Measurements from ENCODE around the gene BTBD2.
A peak's percentile ranks its signal among the peaks of the same experiment; 100 is the strongest.

The BTBD2 gene

GRCh38 chr19:1944916-1945561, 70.5 kb downstream of the BTBD2 start:
- no peak overlapping the region for H2BK15ac ChIP-seq (replicated peaks; ENCODE audit: low read depth)
- H3K79me2 ChIP-seq (ENCODE audit: control insufficient read depth, insufficient read depth, low read length) = peaks cover 70% of the 10 kb centered on the region
- H3K27ac ChIP-seq (ENCODE audit: low read depth, low read length) = no peak overlapping the region
- DNase-seq = no peak
- WGBS (ENCODE audit: extremely low coverage, insufficient coverage, low lambda C conversion rate) = no CpG with 5 or more reads among the region's 30 CpGs
- H3K4me3 ChIP-seq (ENCODE audit: low read length) = no peak overlapping the region
- H4K5ac ChIP-seq (ENCODE audit: low read length) = no peak overlapping the region
- H3K36me3 ChIP-seq (ENCODE audit: control insufficient read depth, insufficient read depth, low read length) = no peaks in the 10 kb centered on the region
- peaks cover 18% of the 10 kb centered on the region for H3K79me1 ChIP-seq (ENCODE audit: low read length)
- H2AK5ac ChIP-seq (ENCODE audit: low read length) = no peak overlapping the region
- H3K18ac ChIP-seq (ENCODE audit: low read length) = no peak overlapping the region
- no peak overlapping the region for H4K8ac ChIP-seq (ENCODE audit: low read depth, low read length)
- H2BK5ac ChIP-seq (ENCODE audit: low read length) = no peak overlapping the region
- no peak overlapping the region for H3K23ac ChIP-seq (ENCODE audit: low read length)
- no peak overlapping the region for H2BK120ac ChIP-seq (ENCODE audit: low read depth, low read length)
- H3K4me2 ChIP-seq (ENCODE audit: low read length) = no peak overlapping the region
- H3K56ac ChIP-seq (ENCODE audit: low read length) = no peak overlapping the region
- H3K4me1 ChIP-seq (ENCODE audit: control insufficient read depth, low read depth, low read length) = peaks cover 4% of the 10 kb centered on the region
- no peak overlapping the region for H3K4ac ChIP-seq (ENCODE audit: low read depth, low read length)
- H3K9ac ChIP-seq (ENCODE audit: low read length) = no peak overlapping the region
- H3K27me3 ChIP-seq (ENCODE audit: insufficient read depth, low read length, poor library complexity) = no peaks in the 10 kb centered on the region

- no peak for DNase-seq
- no peak overlapping the region for H3K4me2 ChIP-seq (ENCODE audit: low read length)
These were observed 71.2 kb downstream of the BTBD2 start for GRCh38 chr19:1944088-1944915.

GRCh38 chr19:1943661-1944087, 71.8 kb downstream of the BTBD2 start:
- no CpG with 5 or more reads among the region's 22 CpGs for WGBS (ENCODE audit: extremely low coverage, insufficient coverage, low lambda C conversion rate)

More at GRCh38 chr19:1944088-1944915, 71.2 kb downstream of the BTBD2 start:
- Histone ChIP-seq H3K4me1 (ENCODE audit: control insufficient read depth, low read depth, low read length) (peaks cover 4% of the 10 kb centered on the region), H3K4me3 (ENCODE audit: low read length) (no peak overlapping the region), H3K23ac (ENCODE audit: low read length) (no peak overlapping the region), H3K4ac (ENCODE audit: low read depth, low read length) (no peak overlapping the region), H3K27ac (ENCODE audit: low read depth, low read length) (no peak overlapping the region), H2BK15ac (replicated peaks; ENCODE audit: low read depth) (no peak overlapping the region), H2AK5ac (ENCODE audit: low read length) (no peak overlapping the region), H2BK120ac (ENCODE audit: low read depth, low read length) (no peak overlapping the region), H4K5ac (ENCODE audit: low read length) (no peak overlapping the region), H3K27me3 (ENCODE audit: insufficient read depth, low read length, poor library complexity) (no peaks in the 10 kb centered on the region), H3K9ac (ENCODE audit: low read length) (no peak overlapping the region), H2BK5ac (ENCODE audit: low read length) (no peak overlapping the region), H3K79me2 (ENCODE audit: control insufficient read depth, insufficient read depth, low read length) (peaks cover 64% of the 10 kb centered on the region), H3K36me3 (ENCODE audit: control insufficient read depth, insufficient read depth, low read length) (no peaks in the 10 kb centered on the region), H3K79me1 (ENCODE audit: low read length) (peaks cover 15% of the 10 kb centered on the region), H4K8ac (ENCODE audit: low read depth, low read length) (no peak overlapping the region), H3K56ac (ENCODE audit: low read length) (no peak overlapping the region), H3K18ac (ENCODE audit: low read length) (no peak overlapping the region)
- WGBS (ENCODE audit: extremely low coverage, insufficient coverage, low lambda C conversion rate) = no CpG with 5 or more reads among the region's 42 CpGs

GRCh38 chr19:1942934-1943555, 72.5 kb downstream of the BTBD2 start:
- H4K5ac ChIP-seq (ENCODE audit: low read length) = no peak overlapping the region
- no peak overlapping the region for H2BK120ac ChIP-seq (ENCODE audit: low read depth, low read length)
- H3K23ac ChIP-seq (ENCODE audit: low read length) = peak overlapping the region; percentile 94
- H3K79me1 ChIP-seq (ENCODE audit: low read length) = peaks cover 11% of the 10 kb centered on the region
- no peak overlapping the region for H2BK15ac ChIP-seq (replicated peaks; ENCODE audit: low read depth)
- H3K4me2 ChIP-seq (ENCODE audit: low read length) = peak overlapping the region; percentile 98
- DNase-seq = no peak
- no peaks in the 10 kb centered on the region for H3K36me3 ChIP-seq (ENCODE audit: control insufficient read depth, insufficient read depth, low read length)
- H3K56ac ChIP-seq (ENCODE audit: low read length) = peak overlapping the region; percentile 99
- H2BK5ac ChIP-seq (ENCODE audit: low read length) = no peak overlapping the region
- H3K27me3 ChIP-seq (ENCODE audit: insufficient read depth, low read length, poor library complexity) = no peaks in the 10 kb centered on the region
- H3K9ac ChIP-seq (ENCODE audit: low read length) = peak overlapping the region; percentile 99
- H3K4me1 ChIP-seq (ENCODE audit: control insufficient read depth, low read depth, low read length) = peaks cover 4% of the 10 kb centered on the region
- H4K8ac ChIP-seq (ENCODE audit: low read depth, low read length) = no peak overlapping the region
- H3K4ac ChIP-seq (ENCODE audit: low read depth, low read length) = no peak overlapping the region
- peak overlapping the region; percentile 99 for H3K4me3 ChIP-seq (ENCODE audit: low read length)
- H2AK5ac ChIP-seq (ENCODE audit: low read length) = no peak overlapping the region
- no peak overlapping the region for H3K18ac ChIP-seq (ENCODE audit: low read length)
- peaks cover 55% of the 10 kb centered on the region for H3K79me2 ChIP-seq (ENCODE audit: control insufficient read depth, insufficient read depth, low read length)
- no CpG with 5 or more reads among the region's 21 CpGs for WGBS (ENCODE audit: extremely low coverage, insufficient coverage, low lambda C conversion rate)
- no peak overlapping the region for H3K27ac ChIP-seq (ENCODE audit: low read depth, low read length)

More at GRCh38 chr19:1943661-1944087, 71.8 kb downstream of the BTBD2 start:
- Histone ChIP-seq H3K4me1 (ENCODE audit: control insufficient read depth, low read depth, low read length) (peaks cover 4% of the 10 kb centered on the region), H4K5ac (ENCODE audit: low read length) (no peak overlapping the region), H3K18ac (ENCODE audit: low read length) (no peak overlapping the region), H3K9ac (ENCODE audit: low read length) (peak overlapping the region; percentile 26), H3K23ac (ENCODE audit: low read length) (no peak overlapping the region), H3K56ac (ENCODE audit: low read length) (peak overlapping the region; percentile 38), H3K36me3 (ENCODE audit: control insufficient read depth, insufficient read depth, low read length) (no peaks in the 10 kb centered on the region), H3K27me3 (ENCODE audit: insufficient read depth, low read length, poor library complexity) (no peaks in the 10 kb centered on the region), H3K79me2 (ENCODE audit: control insufficient read depth, insufficient read depth, low read length) (peaks cover 58% of the 10 kb centered on the region), H3K27ac (ENCODE audit: low read depth, low read length) (no peak overlapping the region), H2BK5ac (ENCODE audit: low read length) (no peak overlapping the region), H2AK5ac (ENCODE audit: low read length) (no peak overlapping the region), H3K4ac (ENCODE audit: low read depth, low read length) (no peak overlapping the region), H3K79me1 (ENCODE audit: low read length) (peaks cover 13% of the 10 kb centered on the region), H3K4me3 (ENCODE audit: low read length) (no peak overlapping the region), H3K4me2 (ENCODE audit: low read length) (no peak overlapping the region), H2BK120ac (ENCODE audit: low read depth, low read length) (no peak overlapping the region), H2BK15ac (replicated peaks; ENCODE audit: low read depth) (no peak overlapping the region), H4K8ac (ENCODE audit: low read depth, low read length) (no peak overlapping the region)
- DNase-seq = no peak

GRCh38 chr19:1942078-1942933, 73.2 kb downstream of the BTBD2 start:
- WGBS (ENCODE audit: extremely low coverage, insufficient coverage, low lambda C conversion rate) = no CpG with 5 or more reads among the region's 40 CpGs
- H3K56ac ChIP-seq (ENCODE audit: low read length) = peak overlapping the region; percentile 99
- peaks cover 47% of the 10 kb centered on the region for H3K79me2 ChIP-seq (ENCODE audit: control insufficient read depth, insufficient read depth, low read length)
- peaks cover 8% of the 10 kb centered on the region for H3K79me1 ChIP-seq (ENCODE audit: low read length)
- H3K4me2 ChIP-seq (ENCODE audit: low read length) = peak overlapping the region; percentile 98
- no peak overlapping the region for H4K8ac ChIP-seq (ENCODE audit: low read depth, low read length)
- no peak overlapping the region for H4K5ac ChIP-seq (ENCODE audit: low read length)
- DNase-seq = peak; percentile 93
- peak overlapping the region; percentile 65 for H3K18ac ChIP-seq (ENCODE audit: low read length)
- no peaks in the 10 kb centered on the region for H3K27me3 ChIP-seq (ENCODE audit: insufficient read depth, low read length, poor library complexity)
- no peak overlapping the region for H2BK120ac ChIP-seq (ENCODE audit: low read depth, low read length)
- peak overlapping the region; percentile 97 for H3K23ac ChIP-seq (ENCODE audit: low read length)
- no peaks in the 10 kb centered on the region for H3K36me3 ChIP-seq (ENCODE audit: control insufficient read depth, insufficient read depth, low read length)
- H3K9ac ChIP-seq (ENCODE audit: low read length) = peak overlapping the region; percentile 99
- no peak overlapping the region for H3K4ac ChIP-seq (ENCODE audit: low read depth, low read length)
- peaks cover 4% of the 10 kb centered on the region for H3K4me1 ChIP-seq (ENCODE audit: control insufficient read depth, low read depth, low read length)
- peak overlapping the region; percentile 96 for H3K27ac ChIP-seq (ENCODE audit: low read depth, low read length)
- H2AK5ac ChIP-seq (ENCODE audit: low read length) = peak overlapping the region; percentile 95
- no peak overlapping the region for H2BK15ac ChIP-seq (replicated peaks; ENCODE audit: low read depth)
- peak overlapping the region; percentile 57 for H2BK5ac ChIP-seq (ENCODE audit: low read length)
- H3K4me3 ChIP-seq (ENCODE audit: low read length) = peak overlapping the region; percentile 99
